Measurements from ENCODE around the gene PRDM16. TPM values are rescaled to one million over a fixed set of nuclear protein-coding genes. Genes with fewer than 3 reads are reported as not detected.

PRDM16 gene
- total RNA-seq, 1 experiment from 2014 or later = 0.97 TPM

DNA sequence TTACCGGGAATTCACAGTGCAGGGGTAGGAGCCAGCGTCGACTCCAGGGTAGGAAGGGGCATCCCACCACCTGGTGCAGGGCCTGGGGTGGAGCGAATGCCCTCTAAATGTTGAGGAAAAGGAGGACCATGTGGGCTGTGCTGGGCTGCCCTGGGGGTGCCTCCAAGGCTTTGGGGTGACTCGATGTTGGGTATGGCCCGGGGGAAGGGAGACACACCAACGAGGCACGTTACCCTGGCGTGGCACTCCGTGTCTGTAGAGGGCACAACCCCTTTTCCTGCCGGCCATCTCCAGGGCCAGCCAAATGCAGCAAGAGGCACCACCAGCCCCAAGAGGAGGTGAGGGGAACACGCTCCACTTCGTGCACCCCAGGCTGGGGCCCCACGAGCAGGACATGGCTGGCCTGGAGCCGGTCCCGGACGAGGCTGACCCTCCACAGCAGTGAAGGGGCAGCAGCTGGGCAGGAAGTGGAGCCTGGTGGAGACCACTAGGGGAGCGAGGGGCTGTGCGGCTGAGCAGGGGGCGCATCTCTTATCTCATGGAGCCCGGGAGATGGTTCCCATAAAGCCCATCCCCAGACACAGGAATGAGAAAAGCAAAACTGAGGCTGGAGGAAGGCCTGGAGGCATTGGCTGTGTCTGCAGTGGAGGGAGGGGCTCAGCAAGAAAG is 36.5 kb upstream of the PRDM16 start:
- no peak for DNase-seq (ENCODE audit: low spot score)

GRCh38 chr1:3033040-3033789 is 35.8 kb upstream of the PRDM16 start:
- no peak for DNase-seq (ENCODE audit: low spot score)

GRCh38 chr1:3033790-3034090 is 35.3 kb upstream of the PRDM16 start:
- no peak for DNase-seq (ENCODE audit: low spot score)

DNA sequence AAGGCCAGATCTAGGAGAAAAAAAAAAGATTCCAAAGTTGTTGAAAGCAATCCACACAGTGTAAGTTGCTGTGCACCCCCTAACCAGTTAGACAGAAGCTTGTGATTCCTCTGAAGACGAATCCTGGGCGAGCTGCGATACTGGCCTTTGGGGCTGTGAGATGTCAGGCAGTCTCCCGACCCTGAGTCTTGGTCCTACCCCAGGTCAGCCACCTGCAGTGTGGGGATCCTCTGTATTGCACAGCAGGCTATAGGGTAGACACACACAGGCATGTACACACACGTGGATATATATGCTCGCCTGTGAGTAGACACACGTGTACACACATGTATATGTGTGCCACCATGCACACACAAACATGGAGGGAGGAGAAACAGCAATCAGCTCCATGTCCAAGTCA is 34.8 kb upstream of the PRDM16 start:
- DNase-seq (ENCODE audit: low spot score) = no peak

DNA sequence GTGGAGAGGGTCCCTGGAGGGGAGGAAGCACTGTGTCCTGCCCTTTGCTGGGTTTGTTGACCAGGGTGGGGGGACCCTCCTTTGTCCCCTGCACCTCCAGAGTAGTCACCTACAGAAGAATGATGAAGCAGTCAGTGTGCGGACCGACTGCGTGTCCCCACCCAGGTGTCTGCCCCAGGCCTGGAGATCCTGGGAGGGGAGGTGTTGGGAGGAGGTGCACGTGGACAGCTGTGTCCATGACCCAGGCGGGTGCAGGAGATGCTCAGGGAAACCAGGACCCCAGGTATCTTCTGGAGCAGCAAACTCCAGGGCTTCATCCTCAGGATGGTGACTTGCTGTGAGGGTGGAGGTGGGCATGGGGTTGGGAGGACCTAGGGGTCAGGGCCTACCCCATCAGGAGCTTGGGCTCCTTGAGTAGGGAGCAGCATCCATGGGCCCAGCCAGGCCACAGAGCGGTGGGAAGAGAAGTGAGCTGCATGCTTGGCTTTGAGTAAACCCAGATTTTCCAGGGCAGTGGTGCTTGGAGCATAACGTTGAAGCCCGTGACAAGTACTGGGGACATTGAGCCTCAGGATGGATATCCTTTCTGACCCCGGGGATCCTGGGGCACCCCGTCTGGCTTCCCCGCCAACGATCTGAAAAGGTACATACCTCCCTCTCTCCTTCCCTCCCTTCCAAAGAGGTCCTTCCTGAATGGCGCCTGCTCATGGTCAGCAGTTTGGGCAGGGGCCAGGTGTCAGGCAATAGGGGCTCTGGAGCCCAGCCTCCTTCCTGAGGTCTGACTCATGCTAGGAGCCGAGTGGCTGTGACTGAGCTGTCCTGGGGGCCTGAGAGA is 34.1 kb upstream of the PRDM16 start:
- no peak for DNase-seq (ENCODE audit: low spot score)

DNA sequence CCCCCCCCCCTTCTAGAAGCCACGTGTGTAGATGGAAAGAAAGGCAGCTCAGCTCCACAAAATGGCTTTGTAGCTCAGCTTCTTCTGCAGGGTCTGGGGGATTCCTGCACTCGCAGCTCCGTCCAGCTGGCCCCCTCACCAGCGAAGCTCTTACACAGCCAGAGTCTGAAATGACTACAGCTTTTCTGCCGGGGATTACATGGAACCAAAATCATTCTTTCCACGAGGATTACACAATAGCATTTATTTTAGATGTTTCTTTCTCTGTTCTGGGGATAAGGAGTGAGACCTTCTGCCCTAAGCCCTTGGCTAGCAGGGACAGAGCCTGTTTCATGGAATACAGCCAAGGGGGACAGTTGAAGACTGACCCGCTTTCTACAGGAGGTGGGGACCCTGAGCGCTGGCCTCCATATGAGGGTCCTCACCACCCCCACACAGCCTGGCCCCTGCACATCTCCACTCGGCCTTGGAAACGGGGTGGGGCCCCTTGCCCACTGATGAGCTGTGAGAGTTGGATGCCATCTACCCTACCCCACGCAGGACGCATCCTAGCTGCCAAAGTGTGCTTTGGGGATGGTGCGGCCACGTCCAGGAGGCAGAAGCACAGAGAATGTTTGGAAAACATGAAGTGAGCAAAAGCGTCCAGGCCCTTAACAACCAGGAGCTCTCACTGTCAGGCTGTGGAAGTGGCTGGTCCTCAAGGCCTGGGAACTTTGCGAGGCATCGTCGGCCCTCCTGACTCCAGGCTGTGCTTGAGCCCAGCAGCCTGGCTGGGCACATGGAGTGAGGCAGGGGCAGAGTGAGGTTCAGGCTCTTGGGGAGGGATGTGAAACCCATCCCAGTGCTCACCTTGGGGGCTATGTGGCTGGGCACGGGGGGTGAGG is 33.2 kb upstream of the PRDM16 start:
- DNase-seq (ENCODE audit: low spot score) = no peak

GRCh38 chr1:3036447-3037280 is 32.3 kb upstream of the PRDM16 start:
- no peak for DNase-seq (ENCODE audit: low spot score)

DNA sequence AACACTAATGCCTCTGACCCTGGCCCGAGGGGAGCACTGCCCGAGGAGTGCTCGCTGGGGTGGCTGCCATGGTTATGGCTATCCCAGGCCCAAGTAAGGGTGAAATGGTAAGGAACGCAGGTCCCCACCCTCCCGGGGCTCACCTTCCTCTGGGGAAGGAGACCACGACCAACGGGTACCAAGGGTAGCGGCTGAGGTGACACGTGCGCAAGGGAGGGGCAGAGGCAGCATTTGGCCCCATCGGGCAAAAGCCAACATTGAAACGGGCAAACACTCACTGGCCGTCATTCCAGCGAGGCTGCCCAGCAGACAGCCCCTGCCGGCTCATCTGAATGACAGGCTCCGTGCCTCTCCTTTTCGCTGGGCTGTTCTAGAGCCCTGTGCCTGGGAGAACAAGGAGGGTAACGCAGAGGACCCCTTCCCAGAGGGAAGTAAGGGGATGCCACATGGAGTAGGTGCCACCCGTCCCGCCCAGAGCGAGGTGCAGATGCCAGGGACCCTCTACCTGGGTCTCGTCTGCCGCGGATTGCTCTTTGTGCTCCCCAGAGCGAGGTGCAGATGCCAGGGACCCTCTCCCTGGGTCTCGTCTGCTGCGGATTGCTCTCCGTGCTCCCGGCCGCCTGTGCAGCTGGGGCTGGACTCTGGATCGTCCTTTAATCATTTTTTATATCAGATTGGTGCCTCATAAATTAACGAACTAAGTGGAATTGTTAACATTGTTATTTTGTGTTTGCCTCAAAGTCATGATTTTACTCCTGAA is 31.5 kb upstream of the PRDM16 start:
- DNase-seq (ENCODE audit: low spot score) = no peak

DNA sequence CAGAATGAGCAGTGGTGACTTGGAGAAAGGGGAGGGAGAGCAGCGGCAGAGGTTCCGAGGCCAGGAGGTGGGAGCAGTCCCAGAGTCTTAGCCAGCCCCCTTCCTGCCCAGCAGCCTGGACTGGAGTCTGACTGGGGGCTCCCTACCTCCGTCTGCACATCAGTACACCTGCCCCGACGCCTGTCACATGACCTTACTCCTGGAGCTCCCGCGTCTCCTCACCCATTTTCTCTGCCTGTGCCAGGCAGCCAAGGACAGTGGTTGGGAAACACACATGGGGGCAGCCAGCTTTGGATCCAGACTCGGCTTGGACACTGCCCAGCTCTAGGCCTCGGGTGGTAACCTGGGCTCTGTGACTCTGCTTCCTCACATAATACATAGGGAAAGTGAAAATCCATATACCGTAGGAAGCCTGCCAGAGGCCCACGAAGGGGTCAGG is 30.9 kb upstream of the PRDM16 start:
- no peak for DNase-seq (ENCODE audit: low spot score)

- DNase-seq (ENCODE audit: low spot score) = no peak
Observed at GRCh38 chr1:3038571-3039181, 30.3 kb upstream of the PRDM16 start.

- DNase-seq (ENCODE audit: low spot score) = no peak
Observed at GRCh38 chr1:3040004-3040403, 29.0 kb upstream of the PRDM16 start.

DNA sequence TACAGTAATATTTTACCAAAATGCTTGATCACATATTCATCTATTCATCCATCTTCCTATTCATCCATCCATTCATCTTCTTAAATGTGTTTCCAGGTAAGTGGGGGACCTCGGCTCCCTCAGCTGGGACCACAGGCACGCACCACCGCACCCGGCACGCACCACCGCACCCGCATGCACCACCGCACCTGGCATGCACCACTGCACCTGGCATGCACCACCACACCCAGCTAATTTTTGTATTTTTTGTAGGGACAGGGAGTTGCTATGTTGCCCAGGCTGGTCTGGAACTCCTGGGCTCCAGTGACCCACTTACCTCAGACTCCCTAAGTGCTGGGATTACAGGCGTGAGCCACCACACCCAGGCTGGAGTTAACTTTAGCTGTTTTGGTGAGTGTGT is 26.5 kb upstream of the PRDM16 start:
- DNase-seq (ENCODE audit: low spot score) = no peak

DNA sequence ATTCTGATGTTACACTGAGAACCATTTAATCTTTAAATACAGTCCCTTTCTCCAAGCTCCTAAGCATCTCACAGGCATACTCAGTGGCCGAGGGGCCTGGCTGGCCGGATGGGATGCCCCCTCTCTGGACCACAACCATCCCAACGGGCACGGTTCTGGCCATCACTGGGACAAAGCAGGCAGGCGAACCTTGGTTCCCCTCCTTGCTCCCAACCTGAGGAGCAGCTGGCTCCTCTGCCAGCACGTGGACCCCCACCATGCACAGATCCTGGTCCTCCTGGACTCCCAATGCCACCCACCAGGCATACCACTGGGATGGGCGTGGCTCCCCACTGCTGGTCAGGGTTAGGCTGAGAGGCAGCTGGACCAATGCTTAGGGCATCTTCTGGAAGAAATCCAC is 19.8 kb upstream of the PRDM16 start:
- no peak for DNase-seq (ENCODE audit: low spot score)

DNA sequence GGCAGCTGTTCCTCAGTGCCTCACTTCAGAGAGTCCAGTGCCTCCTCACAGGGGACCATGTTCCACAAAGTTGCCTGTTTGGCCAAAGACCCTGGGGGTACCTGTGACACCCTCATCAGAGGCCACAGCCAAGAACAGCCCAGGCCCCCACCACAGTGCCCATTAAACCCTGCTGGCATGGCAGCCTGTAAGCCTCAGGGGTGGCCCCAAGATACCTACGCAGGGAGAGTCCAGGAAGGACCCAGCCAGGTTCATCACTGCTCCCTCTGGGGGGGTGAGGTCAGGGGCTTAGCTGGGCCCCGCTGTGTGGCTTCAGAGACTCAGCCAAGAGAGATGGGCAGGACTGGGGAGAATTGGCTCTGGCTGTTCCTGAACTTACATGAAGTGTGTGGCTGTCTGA is 19.1 kb upstream of the PRDM16 start:
- DNase-seq (ENCODE audit: low spot score) = no peak

DNA sequence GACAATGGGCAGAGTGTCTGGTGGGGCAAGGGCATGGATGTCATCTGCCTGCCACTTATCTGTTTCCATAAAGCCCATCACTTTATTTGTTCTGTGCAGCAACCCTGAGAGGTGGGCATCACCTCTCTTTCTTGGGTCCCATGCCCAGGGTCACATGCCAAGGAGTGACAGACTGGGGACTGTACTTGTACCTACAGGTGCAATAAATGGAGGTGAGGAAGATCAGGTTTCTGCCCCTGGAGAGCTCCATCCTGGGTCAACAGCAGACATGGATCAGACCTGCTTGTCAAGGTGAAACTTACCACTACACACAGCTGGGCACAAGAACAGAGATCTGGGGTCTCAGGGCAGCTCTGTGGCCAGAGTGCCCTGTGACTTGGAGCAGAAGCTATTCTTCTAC is 18.4 kb upstream of the PRDM16 start:
- no peak for DNase-seq (ENCODE audit: low spot score)

- no peak for DNase-seq (ENCODE audit: low spot score)
Observed at GRCh38 chr1:3051270-3052268, 17.4 kb upstream of the PRDM16 start.

GRCh38 chr1:3052501-3052900 is 16.5 kb upstream of the PRDM16 start:
- no peak for DNase-seq (ENCODE audit: low spot score)

DNA sequence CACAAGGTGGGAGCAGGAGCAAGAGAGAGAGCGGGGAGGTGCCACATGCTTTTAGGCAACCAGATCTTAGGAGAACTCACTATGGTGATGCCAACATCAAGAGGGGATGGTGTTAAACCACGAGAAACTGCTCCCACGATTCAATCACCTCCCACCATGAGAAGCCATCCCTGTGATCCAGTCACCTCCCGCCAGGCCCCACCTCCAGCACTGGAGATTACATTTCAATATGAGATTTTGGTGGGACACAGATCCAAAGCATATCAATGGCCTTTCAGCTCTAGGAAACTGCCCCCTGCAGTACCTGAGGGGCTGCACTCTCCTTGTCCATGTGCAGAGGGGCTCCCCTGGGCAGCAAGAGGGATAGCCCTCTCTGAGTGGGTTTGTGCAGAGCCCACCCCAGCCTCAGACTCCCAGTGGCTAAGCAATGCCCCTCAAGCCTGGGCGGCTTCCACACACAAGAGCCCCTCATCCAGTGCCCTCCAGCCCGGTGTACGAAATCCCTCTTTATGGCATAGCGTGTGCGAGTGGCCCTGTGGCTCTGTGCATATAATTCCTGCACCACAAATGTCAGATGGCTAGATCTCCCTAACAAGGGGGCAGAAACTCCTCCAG is 15.5 kb upstream of the PRDM16 start:
- no peak for DNase-seq (ENCODE audit: low spot score)

Data from H4 (cell line).